Fibroblast of lung (primary cell): ENCODE measurements around the gene SF3A2. TPM values are rescaled to one million over a fixed set of nuclear protein-coding genes. Genes with fewer than 3 reads are reported as not detected.

Experiments used
- DNase-seq, 2 donors: peaks; one replicate each; pipeline versions ENCODE4 v3.0.0 to v3.0.0-alpha.2; 2010; ENCODE audit warnings: low read depth in 2 of 2
- H2AFZ ChIP-seq: 2 replicates; pipeline ENCODE4 v1.5.1; 2012; ENCODE audit warnings: low read length, control low read depth, inconsistent platforms
- H3K27ac ChIP-seq: 2 replicates; pipeline ENCODE4 v1.5.1; 2011; ENCODE audit warnings: low read length, control low read depth; ENCODE audit not compliant: insufficient read depth
- H3K27me3 ChIP-seq: 2 replicates; pipeline ENCODE4 v1.5.1; 2011; ENCODE audit warnings: mild to moderate bottlenecking, low read length; ENCODE audit not compliant: control insufficient read depth, insufficient read depth
- H3K36me3 ChIP-seq: 2 replicates; pipeline ENCODE4 v1.5.1; 2011; ENCODE audit warnings: low read length; ENCODE audit not compliant: control insufficient read depth, insufficient read depth
- H3K4me1 ChIP-seq: 2 replicates; pipeline ENCODE4 v1.5.1; 2011; ENCODE audit warnings: low read length; ENCODE audit not compliant: control insufficient read depth, insufficient read depth; ENCODE audit errors: extremely low read depth
- H3K4me2 ChIP-seq: 2 replicates; pipeline ENCODE4 v1.5.1; 2011; ENCODE audit warnings: low read length, control low read depth; ENCODE audit not compliant: insufficient read depth; ENCODE audit errors: extremely low read depth
- H3K4me3 ChIP-seq, 4 experiments: fragments of 200-600 bp in 1 of 4; sonication (generic) in 1 of 4; replicated peaks in 1 of 4; 2 replicates each; pipeline ENCODE4 v1.5.1; 2011 to 2016; ENCODE audit warnings: low read length in 4 of 4, low read depth in 3 of 4, mild to moderate bottlenecking in 3 of 4, control low read depth in 2 of 4, inconsistent platforms in 1 of 4, mixed read lengths in 1 of 4; ENCODE audit not compliant: insufficient read depth in 1 of 4; ENCODE audit errors: control extremely low read depth in 1 of 4
- H3K79me2 ChIP-seq: 2 replicates; pipeline ENCODE4 v1.5.1; 2012; ENCODE audit warnings: mild to moderate bottlenecking, low read length, inconsistent platforms; ENCODE audit not compliant: control insufficient read depth, insufficient read depth
- H3K9ac ChIP-seq: 2 replicates; pipeline ENCODE4 v1.5.1; 2011; ENCODE audit warnings: mild to moderate bottlenecking, low read length, control low read depth; ENCODE audit not compliant: insufficient read depth
- H3K9me3 ChIP-seq: 2 replicates; pipeline ENCODE4 v1.5.1; 2012; ENCODE audit warnings: low read depth, low read length; ENCODE audit not compliant: control insufficient read depth, insufficient read depth
- H4K20me1 ChIP-seq: 2 replicates; pipeline ENCODE4 v1.5.1; 2011; ENCODE audit warnings: low read length; ENCODE audit not compliant: control insufficient read depth, insufficient read depth; ENCODE audit errors: extremely low read depth
- EZH2 ChIP-seq: IDR thresholded peaks from 2 replicates; pipeline ENCODE4 v1.5.1; 2012; ENCODE audit warnings: low read length, control low read depth, mild to moderate bottlenecking; ENCODE audit errors: missing control alignments
- polyA plus RNA-seq, 2 donors: library from polyadenylated mRNA; depleted of rRNA in 1 of 2; stranded (reverse) in 1 of 2; unstranded in 1 of 2; fragments of >200 nt; gene quantifications; 2 replicates each; pipeline ENCODE4 v1.2.1, GENCODE V29; 2011 to 2012; ENCODE audit warnings: missing spikeins in 1 of 2
- total RNA-seq: library from RNA; depleted of rRNA; stranded (reverse); fragments of >200 nt; gene quantifications from 2 replicates; pipeline ENCODE4 v1.2.1, GENCODE V29; 2014
- TF ChIP-seq, protein P1 (sequence below), 2 donors: IDR thresholded peaks in 1 of 2; conservative IDR thresholded peaks in 1 of 2; 1 replicate in 1 of 2; 2 replicates in 1 of 2; pipeline ENCODE4 v1.5.1; 2011 to 2012; ENCODE audit warnings: low read length in 2 of 2, control low read depth in 1 of 2, inconsistent platforms in 1 of 2, low read depth in 1 of 2, mild to moderate bottlenecking in 1 of 2

SF3A2 gene
- total and polyA plus RNA-seq, 2 donors (not counting 1 experiment from before 2014, with no cell fraction given): 11.1 to 31.5 TPM

DNA sequence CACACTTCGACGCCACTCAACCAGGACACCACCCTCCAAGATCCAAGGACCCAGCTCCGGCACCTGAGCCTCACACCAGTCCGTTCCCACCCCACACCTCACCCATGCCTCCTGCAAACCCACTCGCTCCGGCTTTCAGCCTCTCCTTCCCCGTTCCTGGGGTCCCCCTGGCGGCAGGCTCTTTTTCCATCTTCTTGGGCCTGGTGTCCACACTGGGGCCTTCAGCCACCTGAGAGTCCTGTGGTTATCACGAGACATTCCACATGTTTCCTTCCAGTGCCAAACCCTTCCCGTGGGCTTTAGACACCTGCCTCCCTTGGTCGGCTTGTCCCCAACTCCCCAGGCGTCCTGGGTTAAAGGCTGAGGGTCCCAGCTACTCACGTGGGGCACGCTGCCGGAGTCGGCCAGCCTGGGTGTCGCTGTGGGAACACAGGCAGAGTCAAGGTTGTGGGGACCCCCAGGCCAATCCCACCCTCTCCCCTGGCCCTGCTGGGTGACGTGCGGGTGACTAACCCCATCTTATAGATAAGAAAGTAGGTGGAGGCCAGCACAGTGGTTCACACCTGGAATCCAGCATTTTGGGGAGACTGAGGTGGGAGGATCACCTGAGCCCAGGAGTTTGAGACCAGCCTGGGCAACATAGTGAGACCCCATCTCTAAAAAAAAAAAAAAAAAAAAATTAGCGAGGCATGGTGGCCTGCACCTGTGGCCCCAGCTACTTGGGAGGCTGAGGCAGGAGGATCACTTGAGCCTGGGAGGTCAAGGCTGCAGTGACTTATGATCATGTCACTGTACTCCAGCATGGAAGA is 17.6 kb downstream of the SF3A2 start:
- no peaks in the 10 kb centered on the region for H3K9me3 ChIP-seq
- peak in 1 of 2 donors; percentile 40 for DNase-seq
- H3K4me2 ChIP-seq: no peak overlapping the region

GRCh38 chr19:2255112-2255845 is 18.7 kb downstream of the SF3A2 start:
- H3K4me1 ChIP-seq: peaks cover 3% of the 10 kb centered on the region
- H3K79me2 ChIP-seq: no peaks in the 10 kb centered on the region
- no peaks in the 10 kb centered on the region for H3K9me3 ChIP-seq
- no peak for DNase-seq
- H3K27ac ChIP-seq: no peak overlapping the region
- H3K4me3 ChIP-seq: no peak overlapping the region
- H2AFZ ChIP-seq: no peak overlapping the region
- no peaks in the 10 kb centered on the region for H4K20me1 ChIP-seq
- H3K27me3 ChIP-seq: peaks cover 34% of the 10 kb centered on the region
- H3K36me3 ChIP-seq: no peaks in the 10 kb centered on the region
- TF ChIP-seq, protein P1, sequence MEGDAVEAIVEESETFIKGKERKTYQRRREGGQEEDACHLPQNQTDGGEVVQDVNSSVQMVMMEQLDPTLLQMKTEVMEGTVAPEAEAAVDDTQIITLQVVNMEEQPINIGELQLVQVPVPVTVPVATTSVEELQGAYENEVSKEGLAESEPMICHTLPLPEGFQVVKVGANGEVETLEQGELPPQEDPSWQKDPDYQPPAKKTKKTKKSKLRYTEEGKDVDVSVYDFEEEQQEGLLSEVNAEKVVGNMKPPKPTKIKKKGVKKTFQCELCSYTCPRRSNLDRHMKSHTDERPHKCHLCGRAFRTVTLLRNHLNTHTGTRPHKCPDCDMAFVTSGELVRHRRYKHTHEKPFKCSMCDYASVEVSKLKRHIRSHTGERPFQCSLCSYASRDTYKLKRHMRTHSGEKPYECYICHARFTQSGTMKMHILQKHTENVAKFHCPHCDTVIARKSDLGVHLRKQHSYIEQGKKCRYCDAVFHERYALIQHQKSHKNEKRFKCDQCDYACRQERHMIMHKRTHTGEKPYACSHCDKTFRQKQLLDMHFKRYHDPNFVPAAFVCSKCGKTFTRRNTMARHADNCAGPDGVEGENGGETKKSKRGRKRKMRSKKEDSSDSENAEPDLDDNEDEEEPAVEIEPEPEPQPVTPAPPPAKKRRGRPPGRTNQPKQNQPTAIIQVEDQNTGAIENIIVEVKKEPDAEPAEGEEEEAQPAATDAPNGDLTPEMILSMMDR (conservative IDR thresholded peaks at IDR 0.05 in 1 of 2, IDR thresholded peaks at IDR 0.05 in 1 of 2; ENCODE audit: low read depth in 1 of 2, low read length in 2 of 2): no peak
- no peak for TF ChIP-seq EZH2
- no peak overlapping the region for H3K4me2 ChIP-seq
- no peak overlapping the region for H3K9ac ChIP-seq

More for the DNA sequence above, 17.6 kb downstream of the SF3A2 start:
- H3K4me3 ChIP-seq: no peak overlapping the region
- no peaks in the 10 kb centered on the region for H3K79me2 ChIP-seq
- H3K27me3 ChIP-seq: peaks cover 38% of the 10 kb centered on the region
- no peak overlapping the region for H3K9ac ChIP-seq
- H3K27ac ChIP-seq: no peak overlapping the region
- TF ChIP-seq EZH2: no peak
- TF ChIP-seq, protein P1 (conservative IDR thresholded peaks at IDR 0.05 in 1 of 2, IDR thresholded peaks at IDR 0.05 in 1 of 2; ENCODE audit: low read depth in 1 of 2, low read length in 2 of 2): peak; percentile 33 to 61
- H4K20me1 ChIP-seq: no peaks in the 10 kb centered on the region
- H2AFZ ChIP-seq: no peak overlapping the region
- H3K36me3 ChIP-seq: no peaks in the 10 kb centered on the region
- peaks cover 3% of the 10 kb centered on the region for H3K4me1 ChIP-seq

DNA sequence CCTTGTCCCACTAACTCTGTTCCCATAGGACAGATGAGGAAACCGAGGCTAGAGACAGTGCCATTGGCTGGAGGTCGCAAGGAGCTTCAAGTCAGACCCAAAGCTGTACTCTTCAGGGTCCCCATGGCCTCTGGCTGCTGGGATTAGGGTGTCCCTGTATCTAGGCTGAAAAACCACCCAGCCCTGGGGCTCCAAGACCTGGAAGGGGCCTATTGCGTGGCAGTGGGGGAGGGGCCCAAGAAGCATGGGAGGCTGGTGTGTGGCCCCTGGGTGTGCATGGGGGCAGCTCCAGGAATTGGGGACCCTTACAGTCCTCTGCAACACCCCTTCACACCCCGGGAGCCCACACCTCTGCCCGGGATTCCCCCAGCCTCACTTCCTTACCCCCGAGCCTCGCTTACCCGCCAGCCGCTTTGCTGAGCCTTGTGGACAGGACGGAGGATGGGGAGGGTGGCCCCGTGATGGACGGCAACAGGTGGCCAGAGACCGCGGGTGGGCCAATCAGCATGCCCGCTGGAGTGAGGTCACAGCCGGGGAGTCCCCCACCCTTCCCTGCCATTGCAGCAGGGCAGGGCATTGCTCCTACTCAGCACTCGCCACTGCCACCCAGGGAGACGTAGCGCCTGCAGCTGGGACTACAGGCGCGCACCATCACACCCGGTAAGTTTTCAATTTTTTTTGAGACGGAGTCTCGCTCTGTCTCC is 19.5 kb downstream of the SF3A2 start, which contains the start of gene JSRP1:
TSS of gene JSRP1 (minus strand) at position 436 of the 704 bp plus-strand sequence. CDS start 1,103 bp downstream, outside the sequence.
- Histone ChIP-seq H3K79me2 (no peaks in the 10 kb centered on the region), H4K20me1 (no peaks in the 10 kb centered on the region), H3K27me3 (peaks cover 26% of the 10 kb centered on the region), H3K4me1 (peaks cover 3% of the 10 kb centered on the region), H3K36me3 (no peaks in the 10 kb centered on the region), H2AFZ (no peak within 1 kb of the TSS), H3K9me3 (no peaks in the 10 kb centered on the region), H3K9ac (no peak within 1 kb of the TSS), H3K4me3 (no peak within 1 kb of the TSS), H3K27ac (no peak within 1 kb of the TSS), H3K4me2 (no peak within 1 kb of the TSS)
- DNase-seq: no peak
- TF ChIP-seq EZH2: no peak
- TF ChIP-seq, protein P1 (conservative IDR thresholded peaks at IDR 0.05 in 1 of 2, IDR thresholded peaks at IDR 0.05 in 1 of 2; ENCODE audit: low read depth in 1 of 2, low read length in 2 of 2): no peak
